ENCODE data around the gene CSTF3. TPM values are rescaled to one million over a fixed set of nuclear protein-coding genes. Genes with fewer than 3 reads are reported as not detected.

The CSTF3 gene
- total and polyA plus RNA-seq, 10 of the 15 experiments (the other 5 are each of a cell fraction or from before 2014, with no cell fraction given) = 25.4 to 63.5 (median 49.5) TPM

GRCh38 chr11:33160136-33160535 lies 1.1 kb downstream of the CSTF3 start (continued):
- no peak for TF ChIP-seq HSF1 (IDR thresholded peaks at IDR 0.05; ENCODE audit: low read depth, low read length)
- no peak for TF ChIP-seq RAD21 (IDR thresholded peaks at IDR 0.05; ENCODE audit: insufficient read depth, low read depth, low read length)
- TF ChIP-seq ZBTB4 (CRISPR knock-in tag; IDR thresholded peaks at IDR 0.05) = no peak
- no peak for TF ChIP-seq REST (IDR thresholded peaks at IDR 0.05; ENCODE audit: low read depth, low read length)
- no peak for TF ChIP-seq MAX (IDR thresholded peaks at IDR 0.05; ENCODE audit: low read depth, low read length)
- TF ChIP-seq ESRRA (IDR thresholded peaks at IDR 0.05; ENCODE audit: low read length) = no peak
- no peak for TF ChIP-seq ZBTB40 (IDR thresholded peaks at IDR 0.05; ENCODE audit: borderline replicate concordance)
- no peak for TF ChIP-seq PRDM15 (CRISPR knock-in tag; IDR thresholded peaks at IDR 0.05)

Measured in GM12878 (cell line).